GM23338 (cell line): Measurements from ENCODE around the gene CACNA1C. TPM values are rescaled to one million over a fixed set of nuclear protein-coding genes. Genes with fewer than 3 reads are reported as not detected.

Experiments used
- ATAC-seq: fragments of 200-7000 bp; cut with Tn5 transposase; 3 replicates; pipeline ENCODE4 v1.9.1; 2020
- DNase-seq: peaks from one replicate; pipeline ENCODE4 v3.0.0-alpha.2; 2015; ENCODE audit warnings: low spot score
- H2AFZ ChIP-seq: fragments of 200-600 bp; sonication (generic); 2 replicates; pipeline ENCODE4 v1.8.0; 2016; ENCODE audit warnings: antibody characterized with exemption, mild to moderate bottlenecking, moderate library complexity
- H3F3A ChIP-seq: fragments of 200-600 bp; sonication (generic); replicated peaks from 2 replicates; pipeline ENCODE4 v1.8.0; 2017; ENCODE audit warnings: antibody characterized with exemption, mixed run types, low read depth
- H3K27ac ChIP-seq: fragments of 200-600 bp; sonication (generic); 2 replicates; pipeline ENCODE4 v1.6.1; 2016; ENCODE audit warnings: low read depth
- H3K27me3 ChIP-seq: fragments of 200-600 bp; sonication (generic); 2 replicates; pipeline ENCODE4 v1.8.0; 2016; ENCODE audit warnings: mild to moderate bottlenecking, mixed run types, moderate library complexity; ENCODE audit not compliant: insufficient read depth
- H3K36me3 ChIP-seq: fragments of 200-600 bp; sonication (generic); 2 replicates; pipeline ENCODE4 v1.8.0; 2016; ENCODE audit warnings: mild to moderate bottlenecking; ENCODE audit not compliant: insufficient read depth
- H3K4me1 ChIP-seq: fragments of 200-600 bp; sonication (generic); 2 replicates; pipeline ENCODE4 v1.8.0; 2016; ENCODE audit warnings: mild to moderate bottlenecking, moderate library complexity; ENCODE audit not compliant: insufficient read depth
- H3K4me2 ChIP-seq: fragments of 200-600 bp; sonication (generic); 2 replicates; pipeline ENCODE4 v1.7.1; 2017; ENCODE audit warnings: mixed run types
- H3K4me3 ChIP-seq: fragments of 200-600 bp; sonication (generic); 2 replicates; pipeline ENCODE4 v1.6.1; 2016; ENCODE audit warnings: mixed run types
- H3K79me2 ChIP-seq: fragments of 200-600 bp; sonication (generic); replicated peaks from 2 replicates; pipeline ENCODE4 v1.8.0; 2017; ENCODE audit warnings: mild to moderate bottlenecking; ENCODE audit not compliant: insufficient read depth
- H3K9me2 ChIP-seq: fragments of 200-600 bp; sonication (generic); 2 replicates; pipeline ENCODE4 v1.8.0; 2017; ENCODE audit not compliant: insufficient read depth
- H4K20me1 ChIP-seq: fragments of 200-600 bp; sonication (generic); replicated peaks from 2 replicates; pipeline ENCODE4 v1.8.0; 2017; ENCODE audit warnings: mild to moderate bottlenecking; ENCODE audit not compliant: insufficient read depth
- H3K27ac Mint-ChIP-seq: 2 replicates; pipeline ENCODE4 v1.8.0; 2020; ENCODE audit warnings: inconsistent platforms, mild to moderate bottlenecking, moderate library complexity, mixed read lengths
- H3K27me3 Mint-ChIP-seq: 3 replicates; pipeline ENCODE4 v1.8.0; 2022; ENCODE audit warnings: low read depth, mild to moderate bottlenecking, moderate library complexity, mixed read lengths, inconsistent platforms; ENCODE audit not compliant: insufficient read depth, poor library complexity
- H3K36me3 Mint-ChIP-seq: 3 replicates; pipeline ENCODE4 v1.8.0; 2021; ENCODE audit warnings: low read depth, mild to moderate bottlenecking, inconsistent platforms, moderate library complexity, mixed read lengths
- H3K4me1 Mint-ChIP-seq: 3 replicates; pipeline ENCODE4 v1.8.0; 2020; ENCODE audit warnings: mild to moderate bottlenecking, inconsistent platforms, mixed read lengths
- H3K4me3 Mint-ChIP-seq: 3 replicates; pipeline ENCODE4 v1.8.0; 2021; ENCODE audit warnings: moderate library complexity, mild to moderate bottlenecking, inconsistent platforms, mixed read lengths
- H3K9me3 Mint-ChIP-seq: 3 replicates; pipeline ENCODE4 v1.8.0; 2020; ENCODE audit warnings: moderate library complexity, mild to moderate bottlenecking, inconsistent platforms, mixed read lengths
- EZH2 ChIP-seq: fragments of 200-600 bp; sonication (generic); IDR thresholded peaks from one replicate; pipeline ENCODE4 v1.8.0; 2017; ENCODE audit warnings: antibody characterized with exemption, mild to moderate bottlenecking, low read depth; ENCODE audit not compliant: unreplicated experiment
- EZH2phosphoT487 ChIP-seq: fragments of 200-600 bp; sonication (generic); IDR thresholded peaks from one replicate; pipeline ENCODE4 v1.8.1; 2018; ENCODE audit warnings: antibody characterized with exemption; ENCODE audit not compliant: unreplicated experiment
- JUNB ChIP-seq: IDR thresholded peaks from one replicate; pipeline ENCODE4 v1.6.1; 2016; ENCODE audit warnings: antibody characterized with exemption; ENCODE audit not compliant: unreplicated experiment
- POLR2AphosphoS5 ChIP-seq: IDR thresholded peaks from 2 replicates; pipeline ENCODE4 v1.6.1; 2016; ENCODE audit warnings: antibody characterized with exemption, low read depth
- ZNF114 ChIP-seq: fragments of 250-450 bp; sonication (Bioruptor Pico); IDR thresholded peaks from 2 replicates; pipeline ENCODE4 v1.5.0; 2020; ENCODE audit warnings: mild to moderate bottlenecking, moderate library complexity
- ZNF331 ChIP-seq: fragments of 250-450 bp; sonication (Bioruptor Pico); IDR thresholded peaks from 2 replicates; pipeline ENCODE4 v1.5.0; 2020; ENCODE audit warnings: low read depth, mild to moderate bottlenecking, moderate library complexity
- polyA plus RNA-seq: library from polyadenylated mRNA; unstranded; fragments of >200 nt; fragmentation: Nextera tagmentation; extraction: Ambion mirVana; gene quantifications from 2 replicates; pipeline ENCODE4 v1.2.1, GENCODE V29; 2016
- total RNA-seq: library from RNA; depleted of rRNA; stranded (reverse); fragments of >200 nt; shearing (Covaris generic); gene quantifications from 2 replicates; pipeline ENCODE4 v1.2.3, GENCODE V29; 2014
- TF ChIP-seq, protein P1 (sequence below): IDR thresholded peaks from one replicate; pipeline ENCODE4 v1.6.1; 2018; ENCODE audit warnings: antibody characterized with exemption; ENCODE audit not compliant: unreplicated experiment
- TF ChIP-seq, protein P2 (sequence below): fragments of 250-450 bp; sonication (Bioruptor Pico); IDR thresholded peaks from 2 replicates; pipeline ENCODE4 v1.5.0; 2020; ENCODE audit warnings: mild to moderate bottlenecking, moderate library complexity

The CACNA1C gene
- total and polyA plus RNA-seq, 2 experiments from 2014 or later = 0.78 to 2.1 TPM

DNA sequence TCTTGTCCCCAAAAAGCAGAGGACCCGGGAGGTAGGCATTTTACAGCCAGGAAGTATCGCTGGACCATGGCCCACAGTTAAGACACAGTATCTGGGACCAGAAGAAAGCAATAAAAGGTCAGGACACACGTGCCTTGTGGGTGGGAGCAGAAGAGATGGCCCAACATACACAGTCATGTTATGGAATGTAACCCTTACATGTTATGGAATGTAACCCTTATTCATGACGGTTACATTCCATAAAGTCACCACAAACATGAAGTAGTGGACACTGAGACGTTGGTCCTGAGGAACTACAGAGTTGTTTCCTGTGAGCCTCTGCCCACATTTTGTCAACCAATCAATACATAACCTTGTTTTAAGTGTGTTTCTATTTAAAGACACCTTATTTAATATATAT is 456.4 kb downstream of the CACNA1C start:
- no peak overlapping the region for H2AFZ ChIP-seq
- H3K36me3 Mint-ChIP-seq = no peaks in the 10 kb centered on the region
- no peaks in the 10 kb centered on the region for H3K9me2 ChIP-seq
- H3K4me1 ChIP-seq = no peaks in the 10 kb centered on the region
- H3K27me3 Mint-ChIP-seq = peaks cover 5% of the 10 kb centered on the region
- ATAC-seq (no peak), DNase-seq (no peak)
- no peaks in the 10 kb centered on the region for H3F3A ChIP-seq
- H3K4me2 ChIP-seq = no peak overlapping the region
- H3K27me3 ChIP-seq = no peaks in the 10 kb centered on the region
- no peak overlapping the region for H3K4me3 ChIP-seq
- peaks cover 8% of the 10 kb centered on the region for H3K4me1 Mint-ChIP-seq
- no peaks in the 10 kb centered on the region for H4K20me1 ChIP-seq
- no peak overlapping the region for H3K4me3 Mint-ChIP-seq
- H3K27ac Mint-ChIP-seq = no peak overlapping the region
- no peaks in the 10 kb centered on the region for H3K9me3 Mint-ChIP-seq
- H3K79me2 ChIP-seq = no peaks in the 10 kb centered on the region
- TF ChIP-seq, protein P1, sequence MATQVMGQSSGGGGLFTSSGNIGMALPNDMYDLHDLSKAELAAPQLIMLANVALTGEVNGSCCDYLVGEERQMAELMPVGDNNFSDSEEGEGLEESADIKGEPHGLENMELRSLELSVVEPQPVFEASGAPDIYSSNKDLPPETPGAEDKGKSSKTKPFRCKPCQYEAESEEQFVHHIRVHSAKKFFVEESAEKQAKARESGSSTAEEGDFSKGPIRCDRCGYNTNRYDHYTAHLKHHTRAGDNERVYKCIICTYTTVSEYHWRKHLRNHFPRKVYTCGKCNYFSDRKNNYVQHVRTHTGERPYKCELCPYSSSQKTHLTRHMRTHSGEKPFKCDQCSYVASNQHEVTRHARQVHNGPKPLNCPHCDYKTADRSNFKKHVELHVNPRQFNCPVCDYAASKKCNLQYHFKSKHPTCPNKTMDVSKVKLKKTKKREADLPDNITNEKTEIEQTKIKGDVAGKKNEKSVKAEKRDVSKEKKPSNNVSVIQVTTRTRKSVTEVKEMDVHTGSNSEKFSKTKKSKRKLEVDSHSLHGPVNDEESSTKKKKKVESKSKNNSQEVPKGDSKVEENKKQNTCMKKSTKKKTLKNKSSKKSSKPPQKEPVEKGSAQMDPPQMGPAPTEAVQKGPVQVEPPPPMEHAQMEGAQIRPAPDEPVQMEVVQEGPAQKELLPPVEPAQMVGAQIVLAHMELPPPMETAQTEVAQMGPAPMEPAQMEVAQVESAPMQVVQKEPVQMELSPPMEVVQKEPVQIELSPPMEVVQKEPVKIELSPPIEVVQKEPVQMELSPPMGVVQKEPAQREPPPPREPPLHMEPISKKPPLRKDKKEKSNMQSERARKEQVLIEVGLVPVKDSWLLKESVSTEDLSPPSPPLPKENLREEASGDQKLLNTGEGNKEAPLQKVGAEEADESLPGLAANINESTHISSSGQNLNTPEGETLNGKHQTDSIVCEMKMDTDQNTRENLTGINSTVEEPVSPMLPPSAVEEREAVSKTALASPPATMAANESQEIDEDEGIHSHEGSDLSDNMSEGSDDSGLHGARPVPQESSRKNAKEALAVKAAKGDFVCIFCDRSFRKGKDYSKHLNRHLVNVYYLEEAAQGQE = no peak
- no peak for TF ChIP-seq ZNF331 (CRISPR knock-in tag)
- no peak overlapping the region for H3K27ac ChIP-seq
- no peaks in the 10 kb centered on the region for H3K36me3 ChIP-seq

DNA sequence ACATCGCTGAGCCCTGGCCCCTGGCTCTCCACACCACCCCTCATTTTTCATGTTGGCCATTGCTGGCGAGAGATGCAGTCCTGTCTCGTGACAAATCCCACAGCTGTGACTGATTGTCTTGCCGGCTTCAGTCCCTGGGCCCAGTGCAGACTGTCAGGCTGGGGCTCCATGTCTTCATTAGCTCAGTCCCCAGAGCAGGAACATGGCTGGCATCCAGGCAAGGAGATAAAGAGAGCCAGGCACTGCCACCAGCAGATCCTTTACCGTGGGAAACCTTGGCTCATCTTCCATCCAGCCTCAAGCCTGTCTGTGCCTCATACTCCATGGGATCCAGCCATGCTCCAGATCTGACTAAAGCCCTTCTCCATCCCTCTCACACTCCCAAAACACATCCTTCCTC is 457.3 kb downstream of the CACNA1C start:
- ATAC-seq = no peak
- H3K79me2 ChIP-seq = no peaks in the 10 kb centered on the region
- H3K4me1 ChIP-seq = no peaks in the 10 kb centered on the region
- H3K27ac ChIP-seq = no peak overlapping the region
- no peaks in the 10 kb centered on the region for H4K20me1 ChIP-seq
- H3K4me1 Mint-ChIP-seq = peaks cover 12% of the 10 kb centered on the region
- no peak for DNase-seq
- H3K27me3 ChIP-seq = no peaks in the 10 kb centered on the region
- no peak overlapping the region for H3K4me3 Mint-ChIP-seq
- H3K27ac Mint-ChIP-seq = no peak overlapping the region
- H3K9me2 ChIP-seq = no peaks in the 10 kb centered on the region
- peaks cover 3% of the 10 kb centered on the region for H3K27me3 Mint-ChIP-seq
- no peak overlapping the region for H2AFZ ChIP-seq
- no peaks in the 10 kb centered on the region for H3K36me3 Mint-ChIP-seq
- no peaks in the 10 kb centered on the region for H3F3A ChIP-seq
- no peaks in the 10 kb centered on the region for H3K9me3 Mint-ChIP-seq
- H3K36me3 ChIP-seq = no peaks in the 10 kb centered on the region
- no peak overlapping the region for H3K4me2 ChIP-seq
- H3K4me3 ChIP-seq = no peak overlapping the region
- TF ChIP-seq POLR2AphosphoS5 (no peak), JUNB (no peak), EZH2 (no peak), EZH2phosphoT487 (no peak), ZNF114 (CRISPR knock-in tag) (no peak), ZNF331 (CRISPR knock-in tag) (no peak)
- TF ChIP-seq, protein P2, sequence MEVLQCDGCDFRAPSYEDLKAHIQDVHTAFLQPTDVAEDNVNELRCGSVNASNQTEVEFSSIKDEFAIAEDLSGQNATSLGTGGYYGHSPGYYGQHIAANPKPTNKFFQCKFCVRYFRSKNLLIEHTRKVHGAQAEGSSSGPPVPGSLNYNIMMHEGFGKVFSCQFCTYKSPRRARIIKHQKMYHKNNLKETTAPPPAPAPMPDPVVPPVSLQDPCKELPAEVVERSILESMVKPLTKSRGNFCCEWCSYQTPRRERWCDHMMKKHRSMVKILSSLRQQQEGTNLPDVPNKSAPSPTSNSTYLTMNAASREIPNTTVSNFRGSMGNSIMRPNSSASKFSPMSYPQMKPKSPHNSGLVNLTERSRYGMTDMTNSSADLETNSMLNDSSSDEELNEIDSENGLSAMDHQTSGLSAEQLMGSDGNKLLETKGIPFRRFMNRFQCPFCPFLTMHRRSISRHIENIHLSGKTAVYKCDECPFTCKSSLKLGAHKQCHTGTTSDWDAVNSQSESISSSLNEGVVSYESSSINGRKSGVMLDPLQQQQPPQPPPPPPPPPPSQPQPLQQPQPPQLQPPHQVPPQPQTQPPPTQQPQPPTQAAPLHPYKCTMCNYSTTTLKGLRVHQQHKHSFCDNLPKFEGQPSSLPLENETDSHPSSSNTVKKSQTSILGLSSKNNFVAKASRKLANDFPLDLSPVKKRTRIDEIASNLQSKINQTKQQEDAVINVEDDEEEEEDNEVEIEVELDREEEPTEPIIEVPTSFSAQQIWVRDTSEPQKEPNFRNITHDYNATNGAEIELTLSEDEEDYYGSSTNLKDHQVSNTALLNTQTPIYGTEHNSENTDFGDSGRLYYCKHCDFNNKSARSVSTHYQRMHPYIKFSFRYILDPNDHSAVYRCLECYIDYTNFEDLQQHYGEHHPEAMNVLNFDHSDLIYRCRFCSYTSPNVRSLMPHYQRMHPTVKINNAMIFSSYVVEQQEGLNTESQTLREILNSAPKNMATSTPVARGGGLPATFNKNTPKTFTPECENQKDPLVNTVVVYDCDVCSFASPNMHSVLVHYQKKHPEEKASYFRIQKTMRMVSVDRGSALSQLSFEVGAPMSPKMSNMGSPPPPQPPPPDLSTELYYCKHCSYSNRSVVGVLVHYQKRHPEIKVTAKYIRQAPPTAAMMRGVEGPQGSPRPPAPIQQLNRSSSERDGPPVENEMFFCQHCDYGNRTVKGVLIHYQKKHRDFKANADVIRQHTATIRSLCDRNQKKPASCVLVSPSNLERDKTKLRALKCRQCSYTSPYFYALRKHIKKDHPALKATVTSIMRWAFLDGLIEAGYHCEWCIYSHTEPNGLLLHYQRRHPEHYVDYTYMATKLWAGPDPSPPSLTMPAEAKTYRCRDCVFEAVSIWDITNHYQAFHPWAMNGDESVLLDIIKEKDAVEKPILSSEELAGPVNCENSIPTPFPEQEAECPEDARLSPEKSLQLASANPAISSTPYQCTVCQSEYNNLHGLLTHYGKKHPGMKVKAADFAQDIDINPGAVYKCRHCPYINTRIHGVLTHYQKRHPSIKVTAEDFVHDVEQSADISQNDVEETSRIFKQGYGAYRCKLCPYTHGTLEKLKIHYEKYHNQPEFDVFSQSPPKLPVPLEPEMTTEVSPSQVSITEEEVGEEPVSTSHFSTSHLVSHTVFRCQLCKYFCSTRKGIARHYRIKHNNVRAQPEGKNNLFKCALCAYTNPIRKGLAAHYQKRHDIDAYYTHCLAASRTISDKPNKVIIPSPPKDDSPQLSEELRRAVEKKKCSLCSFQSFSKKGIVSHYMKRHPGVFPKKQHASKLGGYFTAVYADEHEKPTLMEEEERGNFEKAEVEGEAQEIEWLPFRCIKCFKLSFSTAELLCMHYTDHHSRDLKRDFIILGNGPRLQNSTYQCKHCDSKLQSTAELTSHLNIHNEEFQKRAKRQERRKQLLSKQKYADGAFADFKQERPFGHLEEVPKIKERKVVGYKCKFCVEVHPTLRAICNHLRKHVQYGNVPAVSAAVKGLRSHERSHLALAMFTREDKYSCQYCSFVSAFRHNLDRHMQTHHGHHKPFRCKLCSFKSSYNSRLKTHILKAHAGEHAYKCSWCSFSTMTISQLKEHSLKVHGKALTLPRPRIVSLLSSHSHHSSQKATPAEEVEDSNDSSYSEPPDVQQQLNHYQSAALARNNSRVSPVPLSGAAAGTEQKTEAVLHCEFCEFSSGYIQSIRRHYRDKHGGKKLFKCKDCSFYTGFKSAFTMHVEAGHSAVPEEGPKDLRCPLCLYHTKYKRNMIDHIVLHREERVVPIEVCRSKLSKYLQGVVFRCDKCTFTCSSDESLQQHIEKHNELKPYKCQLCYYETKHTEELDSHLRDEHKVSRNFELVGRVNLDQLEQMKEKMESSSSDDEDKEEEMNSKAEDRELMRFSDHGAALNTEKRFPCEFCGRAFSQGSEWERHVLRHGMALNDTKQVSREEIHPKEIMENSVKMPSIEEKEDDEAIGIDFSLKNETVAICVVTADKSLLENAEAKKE (CRISPR knock-in tag) = no peak
- TF ChIP-seq, protein P1 = no peak
